CD14-positive monocyte (primary cell): ENCODE measurements around the gene CHERP. TPM values are rescaled to one million over a fixed set of nuclear protein-coding genes. Genes with fewer than 3 reads are reported as not detected.
"Not testable (repeated sequence)": the region's sequence is repeated elsewhere in the genome, so short reads cannot be mapped to it uniquely, and the experiment has no call there.

Experiments
- DNase-seq, 3 donors: peaks; one replicate each; pipeline ENCODE4 v3.0.0-alpha.2; 2011 to 2022
- H2AFZ ChIP-seq: 2 replicates; pipeline ENCODE4 v1.6.0; 2012; ENCODE audit warnings: mild to moderate bottlenecking, low read depth, low read length, inconsistent platforms; ENCODE audit not compliant: insufficient read depth, poor library complexity, severe bottlenecking
- H3K27ac ChIP-seq, 2 donors: 1 replicate in 1 of 2; 2 replicates in 1 of 2; pipeline ENCODE4 v1.5.1; 2012 to 2013; ENCODE audit warnings: low read length in 2 of 2, control low read depth in 1 of 2, inconsistent platforms in 1 of 2, low read depth in 1 of 2, mild to moderate bottlenecking in 1 of 2
- H3K27me3 ChIP-seq, 2 donors: one replicate each; pipeline versions ENCODE4 v1.6.0 to v1.6.1; 2011 to 2013; ENCODE audit warnings: low read length in 2 of 2; ENCODE audit not compliant: control insufficient read depth in 2 of 2, insufficient read depth in 2 of 2
- H3K36me3 ChIP-seq, 2 donors: replicated peaks in 1 of 2; 1 replicate in 1 of 2; 2 replicates in 1 of 2; pipeline versions ENCODE4 v1.5.1 to v1.6.1; 2012 to 2013; ENCODE audit warnings: low read length in 2 of 2, control low read depth in 1 of 2, inconsistent platforms in 1 of 2, mild to moderate bottlenecking in 1 of 2; ENCODE audit not compliant: insufficient read depth in 2 of 2, control insufficient read depth in 1 of 2
- H3K4me1 ChIP-seq, 2 donors: 1 replicate in 1 of 2; 2 replicates in 1 of 2; pipeline versions ENCODE4 v1.5.1 to v1.6.1; 2012 to 2013; ENCODE audit warnings: low read length in 2 of 2, control low read depth in 1 of 2, inconsistent platforms in 1 of 2, mild to moderate bottlenecking in 1 of 2, moderate library complexity in 1 of 2; ENCODE audit not compliant: insufficient read depth in 2 of 2, control insufficient read depth in 1 of 2
- H3K4me2 ChIP-seq: replicated peaks from 2 replicates; pipeline ENCODE3; 2012; ENCODE audit warnings: low read length, moderate library complexity, mild to moderate bottlenecking; ENCODE audit not compliant: poor library complexity, severe bottlenecking; ENCODE audit errors: extremely low read depth
- H3K4me3 ChIP-seq, 3 experiments: fragments of 200-600 bp in 1 of 3; sonication (generic) in 1 of 3; replicated peaks in 1 of 3; 1 replicate in 2 of 3; 2 replicates in 1 of 3; pipeline ENCODE4 v1.5.1; 2011 to 2013; ENCODE audit warnings: low read length in 3 of 3, mild to moderate bottlenecking in 3 of 3, control low read depth in 2 of 3, low read depth in 2 of 3, inconsistent platforms in 1 of 3, moderate library complexity in 1 of 3
- H3K79me2 ChIP-seq: 2 replicates; pipeline ENCODE4 v1.6.0; 2012; ENCODE audit warnings: mild to moderate bottlenecking, control low read depth, inconsistent platforms, low read length, moderate library complexity; ENCODE audit not compliant: insufficient read depth
- H3K9ac ChIP-seq: 2 replicates; pipeline ENCODE4 v1.6.0; 2017; ENCODE audit warnings: low read length, mild to moderate bottlenecking; ENCODE audit not compliant: insufficient read depth, poor library complexity, severe bottlenecking
- H3K9me3 ChIP-seq, 2 donors: replicated peaks in 1 of 2; 1 replicate in 1 of 2; 2 replicates in 1 of 2; pipeline versions ENCODE4 v1.5.1 to v1.6.1; 2012 to 2013; ENCODE audit warnings: low read length in 2 of 2, control low read depth in 1 of 2; ENCODE audit not compliant: control insufficient read depth in 1 of 2, insufficient read depth in 1 of 2
- H4K20me1 ChIP-seq: 2 replicates; pipeline ENCODE4 v1.6.0; 2012; ENCODE audit warnings: mild to moderate bottlenecking, low read length, control low read depth, moderate library complexity; ENCODE audit not compliant: insufficient read depth
- H3K27ac Mint-ChIP-seq, 7 donors: one replicate each; pipeline ENCODE4 v1.8.0; 2020; ENCODE audit warnings: mild to moderate bottlenecking in 7 of 7, mixed read lengths in 7 of 7, moderate library complexity in 6 of 7, inconsistent platforms in 2 of 7
- H3K27me3 Mint-ChIP-seq, 3 donors: one replicate each; pipeline ENCODE4 v1.8.0; 2021 to 2022; ENCODE audit warnings: low read depth in 3 of 3, mild to moderate bottlenecking in 3 of 3, mixed read lengths in 3 of 3, moderate library complexity in 3 of 3, inconsistent platforms in 1 of 3
- H3K36me3 Mint-ChIP-seq, 2 donors: one replicate each; pipeline ENCODE4 v1.8.0; 2020; ENCODE audit warnings: mixed read lengths in 2 of 2, inconsistent platforms in 1 of 2, mild to moderate bottlenecking in 1 of 2
- H3K4me1 Mint-ChIP-seq: one replicate; pipeline ENCODE4 v1.8.0; 2020; ENCODE audit warnings: mild to moderate bottlenecking, mixed read lengths
- H3K4me3 Mint-ChIP-seq, 2 donors: one replicate each; pipeline ENCODE4 v1.8.0; 2020; ENCODE audit warnings: mild to moderate bottlenecking in 2 of 2, mixed read lengths in 2 of 2, moderate library complexity in 1 of 2
- H3K9me3 Mint-ChIP-seq, 7 donors: one replicate each; pipeline ENCODE4 v1.8.0; 2020 to 2022; ENCODE audit warnings: mixed read lengths in 7 of 7, mild to moderate bottlenecking in 6 of 7, moderate library complexity in 6 of 7, inconsistent platforms in 2 of 7
- CTCF ChIP-seq: fragments of 200-600 bp; IDR thresholded peaks from one replicate; pipeline ENCODE4 v1.8.0; 2022; ENCODE audit warnings: antibody characterized with exemption, mild to moderate bottlenecking
- WGBS: methylation state at CpG from one replicate; pipeline ENCODE4 v1.1.5; 2013; ENCODE audit warnings: missing lambda C conversion rate; ENCODE audit not compliant: insufficient coverage; 5-methylcytosine and 5-hydroxymethylcytosine counted together
- intact Hi-C, 2 donors: fragments of 100-400 bp; cut with micrococcal nuclease; formaldehyde crosslinking; loops; one replicate each; pipeline versions ENCODE4 v1.15.0 to v1.15.1; 2023
- polyA plus RNA-seq, 3 donors: library from polyadenylated mRNA; depleted of rRNA in 1 of 3; unstranded in 2 of 3; stranded (reverse) in 1 of 3; fragments of 300-500 nt in 2 of 3; fragments of >200 nt in 1 of 3; fragmentation: Illumina TruSeq in 2 of 3; gene quantifications; 1 replicate in 2 of 3; 2 replicates in 1 of 3; pipeline ENCODE4 v1.2.3, GENCODE V29; 2012 to 2021

CHERP gene
- polyA plus RNA-seq, 3 donors = 3.2 to 18.8 (median 5.3) TPM

GRCh38 chr19:16506961-16507360, 35.3 kb downstream of the CHERP start:
- WGBS = 60% methylated on average over 2 of the region's 6 CpGs
- no peaks in the 10 kb centered on the region for H3K4me1 ChIP-seq
- no peak overlapping the region for H3K27ac Mint-ChIP-seq

GRCh38 chr19:16506161-16506560, 36.1 kb downstream of the CHERP start:
- H3K27ac ChIP-seq, H3K36me3 ChIP-seq, H3K4me3 ChIP-seq, H4K20me1 ChIP-seq, H3K9me3 ChIP-seq, H3K9me3 Mint-ChIP-seq, H2AFZ ChIP-seq, H3K4me3 Mint-ChIP-seq, H3K9ac ChIP-seq, DNase-seq, H3K27me3 Mint-ChIP-seq, H3K4me1 Mint-ChIP-seq, H3K27me3 ChIP-seq, H3K4me1 ChIP-seq, H3K4me2 ChIP-seq, H3K79me2 ChIP-seq, intact Hi-C loops: not testable (repeated sequence)
- Mint-ChIP-seq H3K36me3 (peaks cover 4 to 11% of the 10 kb centered on the region in 2 donors), H3K27ac (peak overlapping the region in 1 of 7 donors; percentile 2)
- 100% methylated on average over 2 of the region's 11 CpGs for WGBS

More at GRCh38 chr19:16506961-16507360, 35.3 kb downstream of the CHERP start:
- H3K9me3 ChIP-seq = no peaks in the 10 kb centered on the region
- no peaks in the 10 kb centered on the region for H3K79me2 ChIP-seq
- intact Hi-C loops = no loop called here
- H3K4me2 ChIP-seq = no peak overlapping the region
- no peak overlapping the region for H3K4me3 ChIP-seq
- no peak overlapping the region for H3K9ac ChIP-seq
- peaks cover 4 to 11% of the 10 kb centered on the region in 2 donors for H3K36me3 Mint-ChIP-seq
- TF ChIP-seq CTCF = no peak
- no peaks in the 10 kb centered on the region for H3K27me3 ChIP-seq
- H3K4me1 Mint-ChIP-seq = no peaks in the 10 kb centered on the region
- H3K27ac ChIP-seq = no peak overlapping the region
- H3K27me3 Mint-ChIP-seq = no peaks in the 10 kb centered on the region
- no peak overlapping the region for H3K4me3 Mint-ChIP-seq
- H3K36me3 ChIP-seq = no peaks in the 10 kb centered on the region
- H3K9me3 Mint-ChIP-seq = no peaks in the 10 kb centered on the region
- H4K20me1 ChIP-seq = no peaks in the 10 kb centered on the region
- DNase-seq = no peak
- H2AFZ ChIP-seq = no peak overlapping the region
